Fibroblast of skin of right quadriceps (primary cell): ENCODE results near the gene DTL.

ENCODE experiments used
- DNase-seq: peaks from one replicate; pipeline ENCODE4 v3.0.0-alpha.2; 2013

Gene DTL

GRCh38 chr1:212035835-212036605, 472 bp downstream of the DTL start:
- DNase-seq = no peak

- no peak for DNase-seq
Measured at GRCh38 chr1:212037900-212038299, 2.4 kb downstream of the DTL start.

- DNase-seq = no peak
Measured at GRCh38 chr1:212039622-212040021, 4.1 kb downstream of the DTL start.

GRCh38 chr1:212040629-212041412, 5.3 kb downstream of the DTL start:
- no peak for DNase-seq

GRCh38 chr1:212042436-212042835, 6.9 kb downstream of the DTL start:
- DNase-seq = no peak

- no peak for DNase-seq
Measured at GRCh38 chr1:212044851-212045250, 9.3 kb downstream of the DTL start.

- DNase-seq = peak; percentile 37
Measured at GRCh38 chr1:212045981-212046380, 10.4 kb downstream of the DTL start.

GRCh38 chr1:212053993-212054392, 18.4 kb downstream of the DTL start:
- no peak for DNase-seq

GRCh38 chr1:212055333-212055732, 19.8 kb downstream of the DTL start:
- DNase-seq = no peak

- no peak for DNase-seq
Measured at GRCh38 chr1:212060632-212061472, 25.3 kb downstream of the DTL start.

GRCh38 chr1:212062832-212063438, 27.4 kb downstream of the DTL start:
- DNase-seq = peak; percentile 44

- no peak for DNase-seq
Measured at GRCh38 chr1:212067787-212068186, 32.2 kb downstream of the DTL start.

GRCh38 chr1:212070720-212071302, 35.3 kb downstream of the DTL start:
- peak; percentile 48 for DNase-seq

- DNase-seq = no peak
Measured at GRCh38 chr1:212072047-212072446, 36.5 kb downstream of the DTL start.

- no peak for DNase-seq
Measured at GRCh38 chr1:212073490-212073889, 37.9 kb downstream of the DTL start.

- DNase-seq = no peak
Measured at GRCh38 chr1:212074313-212074712, 38.8 kb downstream of the DTL start.

- no peak for DNase-seq
Measured at GRCh38 chr1:212074856-212075255, 39.3 kb downstream of the DTL start.

- DNase-seq = no peak
Measured at GRCh38 chr1:212077028-212077427, 41.5 kb downstream of the DTL start.

GRCh38 chr1:212078826-212079225, 43.3 kb downstream of the DTL start:
- DNase-seq = peak; percentile 34

- DNase-seq = no peak
Measured at GRCh38 chr1:212082765-212083406, 47.3 kb downstream of the DTL start.

GRCh38 chr1:212089560-212090163, 54.1 kb downstream of the DTL start:
- DNase-seq = no peak
